GM18508 (cell line): ENCODE data around the gene PTGDR.

ENCODE experiments used
- ATAC-seq: cut with Tn5 transposase; IDR thresholded peaks from one replicate; pipeline ENCODE4 v1.9.1; 2021; ENCODE audit warnings: moderate number of reproducible peaks; ENCODE audit not compliant: insufficient read depth, unreplicated experiment

PTGDR gene

GRCh38 chr14:52262600-52262999, 4.9 kb upstream of the PTGDR start:
- no peak for ATAC-seq

- no peak for ATAC-seq
Measured at GRCh38 chr14:52263190-52263589, 4.3 kb upstream of the PTGDR start.

GRCh38 chr14:52265253-52265652, 2.2 kb upstream of the PTGDR start:
- no peak for ATAC-seq

DNA sequence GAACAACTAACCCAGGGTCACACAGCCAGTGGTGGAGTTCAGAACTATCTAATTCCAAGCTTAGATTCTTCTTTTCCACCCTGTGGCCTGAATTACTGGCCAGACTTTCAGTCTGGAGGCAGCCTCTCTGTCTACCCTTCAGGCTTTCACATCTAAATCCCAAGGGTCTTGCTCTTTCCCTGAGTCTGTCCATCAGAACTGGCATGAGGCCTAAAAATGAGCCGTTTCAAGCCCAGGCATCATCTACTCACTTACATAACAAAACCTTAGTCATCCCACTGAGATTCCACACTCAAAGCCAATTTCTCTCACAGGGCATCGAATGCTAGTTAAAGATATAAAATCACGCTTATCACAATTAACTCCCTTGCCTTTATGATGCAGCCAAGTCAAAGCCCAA, 1.3 kb upstream of the PTGDR start:
- ATAC-seq, result no peak

GRCh38 chr14:52266782-52267181, 716 bp upstream of the PTGDR start:
- ATAC-seq, result no peak

DNA sequence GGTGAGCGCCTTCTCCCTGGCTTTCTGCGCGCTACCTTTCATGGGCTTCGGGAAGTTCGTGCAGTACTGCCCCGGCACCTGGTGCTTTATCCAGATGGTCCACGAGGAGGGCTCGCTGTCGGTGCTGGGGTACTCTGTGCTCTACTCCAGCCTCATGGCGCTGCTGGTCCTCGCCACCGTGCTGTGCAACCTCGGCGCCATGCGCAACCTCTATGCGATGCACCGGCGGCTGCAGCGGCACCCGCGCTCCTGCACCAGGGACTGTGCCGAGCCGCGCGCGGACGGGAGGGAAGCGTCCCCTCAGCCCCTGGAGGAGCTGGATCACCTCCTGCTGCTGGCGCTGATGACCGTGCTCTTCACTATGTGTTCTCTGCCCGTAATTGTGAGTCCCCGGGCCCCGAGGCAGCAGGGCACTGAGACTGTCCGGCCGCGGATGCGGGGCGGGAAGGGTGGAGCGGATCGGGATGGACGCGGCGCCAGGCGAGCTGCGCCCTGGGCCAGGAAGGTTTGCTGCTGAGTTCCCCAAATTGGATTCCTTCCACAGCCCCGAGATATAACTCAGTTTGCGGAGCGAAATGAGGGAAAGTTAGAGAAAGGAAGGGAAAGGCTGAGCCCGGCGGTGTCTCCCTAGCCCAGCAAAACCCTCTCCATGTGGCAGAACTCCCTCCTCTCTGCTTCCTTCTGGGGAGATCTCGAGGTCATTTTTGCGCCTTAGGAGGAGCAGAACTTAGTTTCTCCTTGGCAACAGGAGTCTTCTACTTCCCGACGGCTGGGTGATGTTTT, 972 bp downstream of the PTGDR start:
- ATAC-seq, result no peak

DNA sequence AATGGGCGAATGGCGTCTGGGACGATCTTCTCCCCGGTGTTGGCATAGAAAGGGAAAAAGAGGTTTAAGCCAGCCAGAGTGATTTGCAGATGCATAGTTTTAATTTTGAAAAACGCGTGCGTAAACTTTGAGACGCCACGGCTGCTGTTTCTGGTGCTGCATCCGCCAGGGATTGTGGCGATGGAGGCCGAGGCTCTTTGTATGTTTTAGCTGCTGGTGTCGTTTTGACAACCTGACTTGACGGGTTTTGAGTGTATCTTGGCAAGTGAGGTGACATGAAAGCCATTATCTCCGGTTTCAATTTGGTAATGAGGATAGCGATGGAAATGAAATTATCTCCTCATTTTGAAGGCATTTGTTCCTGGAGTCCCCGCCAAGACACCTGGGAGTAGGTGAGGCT, 1.6 kb downstream of the PTGDR start:
- ATAC-seq, result no peak

GRCh38 chr14:52269982-52270381, 2.5 kb downstream of the PTGDR start:
- ATAC-seq, result no peak

DNA sequence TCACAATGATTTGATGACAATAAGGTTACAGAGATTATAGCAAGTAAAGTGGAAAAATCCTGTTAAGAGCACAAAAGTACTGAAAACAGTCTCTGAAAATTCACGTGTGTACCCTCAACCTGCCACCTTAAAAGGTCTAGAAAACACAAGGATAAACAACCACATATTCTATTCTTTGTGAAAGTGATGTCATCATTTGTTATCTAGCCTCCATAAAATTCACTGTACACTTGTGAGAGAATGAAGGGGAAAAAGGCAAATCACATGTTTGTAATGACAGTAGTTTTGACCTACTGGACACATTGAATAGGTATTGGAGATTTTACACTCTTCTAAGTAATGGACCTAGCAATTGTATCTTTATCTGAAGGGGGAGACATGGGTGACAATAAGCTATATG, 4.0 kb downstream of the PTGDR start:
- no peak for ATAC-seq

- ATAC-seq, result no peak
Measured at GRCh38 chr14:52272375-52272774, 4.9 kb downstream of the PTGDR start.

DNA sequence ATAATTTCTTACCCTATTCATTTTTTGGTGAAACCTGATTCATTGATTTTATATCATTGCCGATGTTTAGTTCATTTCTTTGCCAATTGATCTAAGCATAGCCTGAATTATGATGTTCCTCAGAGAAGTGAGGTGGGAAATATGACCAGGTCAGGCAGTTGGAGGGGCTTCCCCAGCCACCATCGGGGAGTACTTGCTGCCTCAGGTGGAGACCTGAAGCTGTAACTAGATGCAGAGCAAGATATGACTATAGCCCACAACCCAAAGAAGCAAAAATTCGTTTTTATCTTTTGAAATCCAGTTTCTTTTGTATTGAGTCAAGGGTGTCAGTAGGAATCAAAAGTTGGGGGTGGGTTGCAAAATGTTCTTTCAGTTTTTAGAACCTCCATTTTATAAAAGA, 7.9 kb downstream of the PTGDR start:
- ATAC-seq, result no peak

DNA sequence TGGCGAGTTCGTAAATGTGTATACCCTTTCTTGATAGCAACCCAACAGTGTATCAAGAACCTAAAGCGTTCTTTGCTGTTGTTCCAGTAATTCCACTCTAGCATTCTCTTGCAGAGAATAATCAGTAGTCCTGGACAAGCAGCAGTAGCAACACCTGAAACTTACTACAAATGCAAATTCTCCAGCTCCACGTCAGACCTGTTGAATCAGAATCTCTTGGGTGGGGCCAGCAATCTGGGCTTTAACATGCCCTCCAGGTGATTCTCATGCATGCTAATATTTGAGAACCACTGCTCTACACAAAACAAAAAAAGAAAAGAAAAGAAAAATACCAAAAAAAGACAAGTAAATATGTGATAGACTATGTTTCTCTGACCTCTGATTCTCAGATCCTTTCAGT, 10.1 kb downstream of the PTGDR start:
- ATAC-seq, result no peak

DNA sequence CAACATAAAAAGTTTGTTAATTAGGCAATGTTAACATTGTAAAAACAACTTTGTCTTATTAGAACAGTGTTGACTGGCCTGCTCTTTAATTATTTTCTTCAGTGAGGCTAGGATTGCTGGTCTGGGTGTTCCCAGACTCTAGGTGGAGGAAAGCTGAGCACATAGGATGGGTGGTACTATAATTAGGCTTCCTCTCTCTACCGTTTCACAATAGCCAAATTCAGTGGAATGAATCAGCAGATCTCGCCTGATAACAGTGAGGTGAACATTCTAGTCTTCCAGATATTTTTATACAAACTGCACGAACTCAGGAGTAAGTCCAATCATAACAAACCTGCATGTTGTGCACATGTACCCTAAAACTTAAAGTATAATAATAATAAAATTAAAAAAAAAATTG, 11.9 kb downstream of the PTGDR start:
- ATAC-seq, result no peak

GRCh38 chr14:52283099-52283498, 15.6 kb downstream of the PTGDR start:
- ATAC-seq, result no peak

- ATAC-seq, result no peak
Measured at GRCh38 chr14:52286661-52287649, 19.5 kb downstream of the PTGDR start.

DNA sequence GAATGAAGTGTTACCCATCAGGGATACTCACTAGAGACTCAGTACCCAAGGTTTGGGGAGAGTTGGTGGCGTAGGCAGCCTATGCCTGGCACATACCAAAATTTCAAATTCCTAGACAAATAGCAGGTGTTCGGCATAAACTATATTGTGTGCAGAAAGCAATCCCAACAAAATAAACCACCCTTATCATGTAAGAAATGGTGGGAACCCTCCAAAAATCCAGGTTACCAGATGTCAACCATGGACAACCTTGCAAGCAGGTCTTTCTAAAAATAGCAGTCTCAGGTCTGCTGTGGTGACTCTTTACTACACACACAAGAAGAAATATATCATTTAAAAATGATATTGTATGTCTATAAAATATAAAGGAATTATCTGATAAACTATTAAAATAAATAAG, 28.9 kb downstream of the PTGDR start:
- no peak for ATAC-seq

GRCh38 chr14:52298795-52299194, 31.3 kb downstream of the PTGDR start:
- no peak for ATAC-seq

DNA sequence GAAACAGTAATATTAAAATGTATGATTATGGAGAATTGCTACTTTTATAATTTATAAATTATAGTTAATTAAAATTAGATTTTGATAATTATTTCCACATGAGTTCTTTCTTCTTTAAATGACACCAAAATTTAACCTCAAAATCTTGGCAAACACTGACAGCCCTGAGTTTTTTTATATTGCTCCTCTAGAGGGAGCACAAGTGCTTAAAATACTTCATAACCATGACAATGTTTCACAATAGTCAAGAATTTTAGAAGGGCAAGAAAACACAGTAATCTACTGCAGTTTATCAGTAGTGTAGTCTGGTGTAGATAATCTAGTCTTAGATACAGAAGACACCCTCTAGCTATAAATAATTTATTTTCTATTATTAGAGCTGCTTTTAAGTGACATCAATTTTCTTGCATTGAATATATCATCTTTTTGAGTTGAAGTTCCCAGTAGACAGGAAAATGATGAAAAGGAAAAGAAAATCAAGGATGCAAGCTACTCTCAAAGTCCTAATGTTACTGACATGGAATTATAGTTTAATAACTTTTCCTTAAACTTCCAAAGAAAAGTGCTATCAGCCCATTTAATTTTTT, 32.3 kb downstream of the PTGDR start:
- ATAC-seq, result no peak

- no peak for ATAC-seq
Measured at GRCh38 chr14:52303236-52303635, 35.7 kb downstream of the PTGDR start.

DNA sequence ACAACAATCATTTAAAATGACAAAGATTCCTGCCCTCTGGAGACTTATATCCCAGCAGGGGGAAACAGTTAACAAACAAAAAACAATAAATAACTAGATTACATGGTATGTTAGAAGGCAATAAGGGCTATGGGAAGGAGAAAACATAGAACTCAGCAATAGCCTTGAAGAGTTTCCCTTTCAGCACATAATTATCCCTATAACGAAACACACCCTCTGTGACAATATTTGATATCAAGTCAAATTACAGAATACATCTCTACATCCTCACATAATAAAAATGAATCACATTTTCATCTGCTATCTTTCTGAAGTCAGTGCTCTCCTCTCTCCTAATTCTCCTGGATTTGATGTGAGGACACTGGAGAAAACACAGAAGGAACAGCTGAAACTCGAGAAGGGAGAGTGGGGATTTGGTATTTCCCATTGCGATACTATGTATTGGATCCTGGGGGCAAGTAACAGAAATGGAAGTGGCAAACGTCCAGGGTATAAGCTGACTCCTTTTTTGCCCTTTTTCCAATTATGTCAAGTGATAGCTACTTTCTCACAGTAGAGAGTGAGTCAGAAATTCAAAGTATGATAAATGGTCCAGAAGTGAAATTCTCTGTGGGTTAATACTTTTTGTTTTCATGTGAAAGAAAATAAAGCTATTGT, 36.9 kb downstream of the PTGDR start:
- no peak for ATAC-seq

DNA sequence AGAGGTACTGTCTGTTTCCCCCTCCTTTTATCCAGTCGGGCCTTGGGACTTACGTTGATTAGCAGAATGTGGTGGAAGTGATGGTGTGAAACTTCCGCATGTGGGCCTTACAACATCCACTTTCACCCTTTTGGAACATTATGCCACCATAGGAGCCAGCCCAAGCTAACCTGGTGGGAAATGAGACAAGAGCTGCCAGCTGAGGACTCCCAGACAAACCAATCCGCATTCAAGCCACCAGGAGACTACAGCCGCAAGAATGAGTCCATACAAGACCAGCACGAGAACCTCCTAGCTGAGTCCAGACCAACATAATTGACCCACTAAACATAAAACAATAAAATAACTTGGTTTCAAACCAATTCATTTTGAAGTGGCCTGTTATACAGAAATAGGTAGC, 37.5 kb downstream of the PTGDR start:
- ATAC-seq, result no peak
